KOPT-K1 (cell line): ENCODE results near the gene AKAP13.
A peak's percentile ranks its signal among the peaks of the same experiment; 100 is the strongest.
"Not testable (repeated sequence)": the region's sequence is repeated elsewhere in the genome, so short reads cannot be mapped to it uniquely, and the experiment has no call there.

ENCODE experiments used
- H3K27ac ChIP-seq: fragments of 200-600 bp; sonication (generic); 2 replicates; pipeline ENCODE4 v1.5.1; 2016; ENCODE audit warnings: antibody characterized with exemption, mild to moderate bottlenecking, low read depth, low read length; ENCODE audit not compliant: poor library complexity, severe bottlenecking
- H3K36me3 ChIP-seq: fragments of 200-600 bp; sonication (generic); 2 replicates; pipeline ENCODE4 v1.5.1; 2017; ENCODE audit warnings: antibody characterized with exemption, mild to moderate bottlenecking, low read length, moderate library complexity; ENCODE audit not compliant: insufficient read depth
- H3K9me3 ChIP-seq: fragments of 200-600 bp; sonication (generic); 2 replicates; pipeline ENCODE4 v1.5.1; 2017; ENCODE audit warnings: antibody characterized with exemption, low read length, mild to moderate bottlenecking; ENCODE audit not compliant: insufficient read depth, poor library complexity, severe bottlenecking

The AKAP13 gene

GRCh38 chr15:85509973-85510372 is 129.6 kb downstream of the AKAP13 start:
- H3K9me3 ChIP-seq = no peaks in the 10 kb centered on the region

GRCh38 chr15:85514413-85514812 is 134.0 kb downstream of the AKAP13 start:
- H3K27ac ChIP-seq = no peak overlapping the region
- no peaks in the 10 kb centered on the region for H3K9me3 ChIP-seq
- H3K36me3 ChIP-seq = no peaks in the 10 kb centered on the region

More at GRCh38 chr15:85509973-85510372, 129.6 kb downstream of the AKAP13 start:
- H3K36me3 ChIP-seq = no peaks in the 10 kb centered on the region
- no peak overlapping the region for H3K27ac ChIP-seq

- Histone ChIP-seq H3K27ac (no peak overlapping the region), H3K9me3 (no peaks in the 10 kb centered on the region), H3K36me3 (no peaks in the 10 kb centered on the region)
Measured at GRCh38 chr15:85515212-85515611, 134.8 kb downstream of the AKAP13 start.

- H3K9me3 ChIP-seq = no peaks in the 10 kb centered on the region
- no peak overlapping the region for H3K27ac ChIP-seq
- H3K36me3 ChIP-seq = no peaks in the 10 kb centered on the region
Measured at GRCh38 chr15:85517086-85517485, 136.7 kb downstream of the AKAP13 start.

- Histone ChIP-seq H3K36me3 (no peaks in the 10 kb centered on the region), H3K27ac (no peak overlapping the region), H3K9me3 (no peaks in the 10 kb centered on the region)
Measured at GRCh38 chr15:85518979-85519761, 138.8 kb downstream of the AKAP13 start.

GRCh38 chr15:85520650-85521049 is 140.2 kb downstream of the AKAP13 start:
- Histone ChIP-seq H3K9me3 (no peaks in the 10 kb centered on the region), H3K27ac (no peak overlapping the region), H3K36me3 (no peaks in the 10 kb centered on the region)

- Histone ChIP-seq H3K36me3 (no peaks in the 10 kb centered on the region), H3K27ac (no peak overlapping the region), H3K9me3 (no peaks in the 10 kb centered on the region)
Measured at GRCh38 chr15:85523530-85523929, 143.1 kb downstream of the AKAP13 start.

- H3K27ac ChIP-seq = no peak overlapping the region
- H3K36me3 ChIP-seq = no peaks in the 10 kb centered on the region
- H3K9me3 ChIP-seq = no peaks in the 10 kb centered on the region
Measured at GRCh38 chr15:85525755-85526154, 145.4 kb downstream of the AKAP13 start.

GRCh38 chr15:85527895-85528294 is 147.5 kb downstream of the AKAP13 start:
- Histone ChIP-seq H3K9me3 (no peaks in the 10 kb centered on the region), H3K27ac (no peak overlapping the region), H3K36me3 (no peaks in the 10 kb centered on the region)

- Histone ChIP-seq H3K27ac (no peak overlapping the region), H3K9me3 (no peaks in the 10 kb centered on the region), H3K36me3 (no peaks in the 10 kb centered on the region; the same call in 1 of the 2 replicates)
Measured at GRCh38 chr15:85530079-85530478, 149.7 kb downstream of the AKAP13 start.

GRCh38 chr15:85531083-85531482 is 150.7 kb downstream of the AKAP13 start:
- Histone ChIP-seq H3K27ac (no peak overlapping the region), H3K9me3 (no peaks in the 10 kb centered on the region), H3K36me3 (no peaks in the 10 kb centered on the region; the same call in 1 of the 2 replicates)

GRCh38 chr15:85532689-85533088 is 152.3 kb downstream of the AKAP13 start:
- Histone ChIP-seq H3K36me3 (no peaks in the 10 kb centered on the region; the same call in 1 of the 2 replicates), H3K9me3 (no peaks in the 10 kb centered on the region), H3K27ac (no peak overlapping the region)

- Histone ChIP-seq H3K9me3 (no peaks in the 10 kb centered on the region), H3K36me3 (no peaks in the 10 kb centered on the region; the same call in 1 of the 2 replicates), H3K27ac (peak overlapping the region; percentile 3)
Measured at GRCh38 chr15:85534031-85534430, 153.6 kb downstream of the AKAP13 start.

- not testable (repeated sequence) for H3K27ac ChIP-seq, H3K36me3 ChIP-seq, H3K9me3 ChIP-seq
Measured at GRCh38 chr15:85535533-85536330, 155.3 kb downstream of the AKAP13 start.

- no peaks in the 10 kb centered on the region for H3K9me3 ChIP-seq
- no peak overlapping the region for H3K27ac ChIP-seq
- H3K36me3 ChIP-seq = no peaks in the 10 kb centered on the region; the same call in 1 of the 2 replicates
Measured at GRCh38 chr15:85536341-85536740, 155.9 kb downstream of the AKAP13 start.
